WI38 (cell line): ENCODE data around the gene CYREN.
"Not testable (repeated sequence)": the region's sequence is repeated elsewhere in the genome, so short reads cannot be mapped to it uniquely, and the experiment has no call there.

Experiments
- H3K4me3 ChIP-seq: 2 replicates; pipeline ENCODE4 v1.5.1; 2011; ENCODE audit warnings: low read depth, mild to moderate bottlenecking, control low read depth, low read length
- CTCF ChIP-seq: IDR thresholded peaks from 2 replicates; pipeline ENCODE4 v1.5.1; 2012; ENCODE audit warnings: low read depth, mild to moderate bottlenecking, control low read depth, low read length

The CYREN gene

GRCh38 chr7:135147899-135148721, 22.4 kb downstream of the CYREN start, which contains the start of gene TMEM140:
TSS of gene TMEM140 (plus strand) at chr7:135148072. CDS start at chr7:135164442, 16,370 bp downstream.
- H3K4me3 ChIP-seq, result peak within 1 kb of the TSS; percentile 59
- TF ChIP-seq CTCF, result no peak

- no peak for TF ChIP-seq CTCF
- peak overlapping the region; percentile 59 for H3K4me3 ChIP-seq
These were observed 23.1 kb downstream of the CYREN start for GRCh38 chr7:135147341-135147898.

- no peak overlapping the region for H3K4me3 ChIP-seq
- no peak for TF ChIP-seq CTCF
These were observed 26.4 kb downstream of the CYREN start for GRCh38 chr7:135143885-135144668.

- no peak for TF ChIP-seq CTCF
- H3K4me3 ChIP-seq, result no peak overlapping the region
These were observed 40.9 kb downstream of the CYREN start for GRCh38 chr7:135129579-135129978.

- no peak for TF ChIP-seq CTCF
- no peak overlapping the region for H3K4me3 ChIP-seq
These were observed 41.6 kb downstream of the CYREN start for GRCh38 chr7:135128931-135129330.

- not testable (repeated sequence) for H3K4me3 ChIP-seq
These were observed 45.9 kb downstream of the CYREN start for GRCh38 chr7:135124631-135125030.

- no peak for TF ChIP-seq CTCF
- H3K4me3 ChIP-seq, result no peak overlapping the region
These were observed 48.6 kb downstream of the CYREN start for GRCh38 chr7:135121868-135122267.
